H1 (cell line): ENCODE results near the gene CPSF7. TPM values are rescaled to one million over a fixed set of nuclear protein-coding genes. Genes with fewer than 3 reads are reported as not detected.

Source experiments
- CTCF ChIA-PET: fragments of 300-600 bp; sonication (Branson Sonifier 250); formaldehyde crosslinking; loops from one replicate; lab custom pipeline; 2021; ENCODE audit not compliant: partially characterized antibody; lab: Charles Lee
- POLR2A ChIA-PET: fragments of 300-600 bp; sonication (Branson Sonifier 250); formaldehyde crosslinking; loops from one replicate; lab custom pipeline; 2021; ENCODE audit warnings: inconsistent platforms; ENCODE audit not compliant: partially characterized antibody; lab: Charles Lee
- DNase-seq, 2 experiments: peaks; one replicate each; pipeline versions ENCODE4 v3.0.0 to v3.0.0-alpha.2; 2010 to 2022; ENCODE audit warnings: low spot score in 2 of 2, low read depth in 1 of 2, mixed read lengths in 1 of 2
- FAIRE-seq: peaks from 2 replicates; lab custom pipeline; 2011; peaks lifted over from hg19 to GRCh38; lab: Jason Lieb, UNC
- H2AFZ ChIP-seq: 2 replicates; pipeline ENCODE4 v1.8.1; 2012; ENCODE audit warnings: low read length, inconsistent platforms
- H2AK5ac ChIP-seq: 2 replicates; pipeline ENCODE4 v1.6.1; 2013; ENCODE audit warnings: low read depth, low read length
- H2BK120ac ChIP-seq: replicated peaks from 2 replicates; pipeline ENCODE3; 2013; ENCODE audit warnings: low read depth, low read length, inconsistent platforms
- H2BK12ac ChIP-seq: 2 replicates; pipeline ENCODE4 v1.6.1; 2013; ENCODE audit warnings: low read depth, low read length
- H2BK15ac ChIP-seq: 2 replicates; pipeline ENCODE4 v1.6.1; 2013; ENCODE audit warnings: low read length
- H2BK20ac ChIP-seq: 2 replicates; pipeline ENCODE4 v1.6.1; 2013; ENCODE audit warnings: low read length
- H2BK5ac ChIP-seq: 2 replicates; pipeline ENCODE4 v1.6.1; 2013; ENCODE audit warnings: low read depth, low read length
- H3K14ac ChIP-seq: 2 replicates; pipeline ENCODE4 v1.6.1; 2013; ENCODE audit warnings: inconsistent platforms; ENCODE audit not compliant: insufficient read length
- H3K18ac ChIP-seq: 2 replicates; pipeline ENCODE4 v1.6.1; 2013; ENCODE audit warnings: low read length; ENCODE audit errors: extremely low read depth
- H3K23ac ChIP-seq: 2 replicates; pipeline ENCODE4 v1.6.1; 2013; ENCODE audit warnings: inconsistent platforms; ENCODE audit not compliant: insufficient read length
- H3K23me2 ChIP-seq: 2 replicates; pipeline ENCODE4 v1.6.1; 2013; ENCODE audit warnings: low read depth, low read length
- H3K27ac ChIP-seq: 2 replicates; pipeline ENCODE4 v1.6.1; 2011; ENCODE audit warnings: low read depth, low read length, inconsistent platforms
- H3K27me3 ChIP-seq, 4 experiments: replicated peaks in 1 of 4; 1 replicate in 1 of 4; 2 replicates in 3 of 4; pipeline versions ENCODE4 v1.6.1 to v1.8.1; 2011 to 2013; ENCODE audit warnings: low read length in 3 of 4, mild to moderate bottlenecking in 3 of 4, inconsistent platforms in 2 of 4, mixed read lengths in 2 of 4, moderate library complexity in 1 of 4; ENCODE audit not compliant: control insufficient read depth in 3 of 4, insufficient read depth in 3 of 4; ENCODE audit errors: extremely low read depth in 1 of 4
- H3K36me3 ChIP-seq, 4 experiments: 2 replicates each; pipeline versions ENCODE4 v1.6.1 to v1.8.1; 2011 to 2013; ENCODE audit warnings: mild to moderate bottlenecking in 4 of 4, low read length in 3 of 4, moderate library complexity in 2 of 4, control low read depth in 1 of 4, inconsistent platforms in 1 of 4; ENCODE audit not compliant: insufficient read depth in 4 of 4, control insufficient read depth in 2 of 4
- H3K4ac ChIP-seq: replicated peaks from 2 replicates; pipeline ENCODE3; 2013; ENCODE audit warnings: low read length, low read depth, mixed read lengths, inconsistent platforms; ENCODE audit not compliant: insufficient read length
- H3K4me1 ChIP-seq, 4 experiments: replicated peaks in 1 of 4; 1 replicate in 1 of 4; 2 replicates in 3 of 4; pipeline versions ENCODE4 v1.6.1 to v1.8.1; 2011 to 2013; ENCODE audit warnings: low read length in 3 of 4, inconsistent platforms in 2 of 4, mixed read lengths in 1 of 4; ENCODE audit not compliant: insufficient read depth in 4 of 4, control insufficient read depth in 3 of 4
- H3K4me2 ChIP-seq, 2 experiments: 2 replicates each; pipeline versions ENCODE4 v1.6.1 to v1.8.1; 2011 to 2013; ENCODE audit warnings: low read depth in 2 of 2, low read length in 2 of 2, control low read depth in 1 of 2, inconsistent platforms in 1 of 2, mild to moderate bottlenecking in 1 of 2; ENCODE audit not compliant: insufficient read depth in 1 of 2
- H3K4me3 ChIP-seq, 4 experiments: fragments of 200-600, 300-600 bp in 1 of 4; sonication (generic), shearing (Covaris generic), sonication (Bioruptor Twin) in 1 of 4; 2 replicates each; pipeline versions ENCODE4 v1.5.1 to v1.8.1; 2011 to 2016; ENCODE audit warnings: low read length in 4 of 4, low read depth in 3 of 4, control low read depth in 2 of 4, inconsistent platforms in 2 of 4, mild to moderate bottlenecking in 2 of 4, mixed read lengths in 1 of 4, moderate library complexity in 1 of 4; ENCODE audit not compliant: insufficient read depth in 2 of 4; ENCODE audit errors: extremely low read depth in 1 of 4
- H3K56ac ChIP-seq: replicated peaks from 2 replicates; pipeline ENCODE3; 2013; ENCODE audit warnings: low read depth, mild to moderate bottlenecking, mixed read lengths, low read length, inconsistent platforms; ENCODE audit not compliant: insufficient read length
- H3K79me1 ChIP-seq: 2 replicates; pipeline ENCODE4 v1.6.1; 2013; ENCODE audit warnings: low read depth, low read length, control low read depth
- H3K79me2 ChIP-seq, 2 experiments: 2 replicates each; pipeline versions ENCODE4 v1.6.1 to v1.8.1; 2012 to 2013; ENCODE audit warnings: low read length in 2 of 2, mild to moderate bottlenecking in 2 of 2, inconsistent platforms in 1 of 2; ENCODE audit not compliant: insufficient read depth in 2 of 2, control insufficient read depth in 1 of 2
- H3K9ac ChIP-seq, 4 experiments: replicated peaks in 1 of 4; 1 replicate in 1 of 4; 2 replicates in 3 of 4; pipeline versions ENCODE4 v1.6.1 to v1.8.1; 2011 to 2013; ENCODE audit warnings: low read depth in 3 of 4, low read length in 3 of 4, control low read depth in 2 of 4, mild to moderate bottlenecking in 2 of 4, moderate library complexity in 2 of 4, inconsistent platforms in 1 of 4; ENCODE audit errors: extremely low read depth in 1 of 4
- H3K9me3 ChIP-seq, 2 experiments: 2 replicates each; pipeline versions ENCODE4 v1.6.1 to v1.8.1; 2012 to 2013; ENCODE audit warnings: mild to moderate bottlenecking in 2 of 2, moderate library complexity in 2 of 2, control low read depth in 1 of 2, inconsistent platforms in 1 of 2, low read depth in 1 of 2, low read length in 1 of 2, mixed read lengths in 1 of 2; ENCODE audit not compliant: insufficient read depth in 2 of 2
- H4K20me1 ChIP-seq, 2 experiments: replicated peaks in 1 of 2; 2 replicates each; pipeline versions ENCODE3 to v1.8.1; 2011 to 2013; ENCODE audit warnings: inconsistent platforms in 2 of 2, low read length in 2 of 2, mild to moderate bottlenecking in 1 of 2; ENCODE audit not compliant: insufficient read depth in 2 of 2, control insufficient read depth in 1 of 2
- H4K5ac ChIP-seq: 2 replicates; pipeline ENCODE4 v1.6.1; 2013; ENCODE audit warnings: low read length, low read depth, mixed read lengths, inconsistent platforms; ENCODE audit not compliant: insufficient read length
- H4K8ac ChIP-seq: 2 replicates; pipeline ENCODE4 v1.8.0; 2013; ENCODE audit warnings: mild to moderate bottlenecking, moderate library complexity, low read length, inconsistent platforms; ENCODE audit not compliant: insufficient read depth; ENCODE audit errors: extremely low read depth
- H4K91ac ChIP-seq: replicated peaks from 2 replicates; pipeline ENCODE3; 2013; ENCODE audit warnings: low read length, mixed read lengths, inconsistent platforms; ENCODE audit not compliant: insufficient read length
- ATF3 ChIP-seq: IDR thresholded peaks from 2 replicates; pipeline ENCODE4 v1.6.1; 2011; ENCODE audit warnings: low read depth, mild to moderate bottlenecking, low read length; ENCODE audit not compliant: insufficient read depth
- BACH1 ChIP-seq: IDR thresholded peaks from 2 replicates; pipeline ENCODE4 v1.6.1; 2012; ENCODE audit warnings: low read length, improper control_type of control experiment
- CBX8 ChIP-seq: fragments of 300-800, 300-1000 bp; sonication (generic); IDR thresholded peaks from 2 replicates; pipeline ENCODE4 v1.7.1; 2016; ENCODE audit warnings: low read depth, low read length, borderline replicate concordance
- CHD2 ChIP-seq: IDR thresholded peaks from 2 replicates; pipeline ENCODE4 v1.6.1; 2012; ENCODE audit warnings: low read length, improper control_type of control experiment
- EP300 ChIP-seq, 2 experiments: IDR thresholded peaks; 1 replicate in 1 of 2; 2 replicates in 1 of 2; pipeline ENCODE4 v1.6.1; 2011 to 2012; ENCODE audit warnings: low read depth in 2 of 2, low read length in 2 of 2, mild to moderate bottlenecking in 2 of 2, borderline replicate concordance in 1 of 2, inconsistent platforms in 1 of 2, moderate library complexity in 1 of 2
- EZH2 ChIP-seq: fragments of 200-600 bp; sonication (generic); IDR thresholded peaks from 2 replicates; pipeline ENCODE4 v1.7.1; 2012; ENCODE audit warnings: low read depth, mild to moderate bottlenecking, moderate library complexity, low read length, inconsistent platforms; ENCODE audit not compliant: severe bottlenecking
- SP2 ChIP-seq: IDR thresholded peaks from 2 replicates; pipeline ENCODE4 v1.6.1; 2012; ENCODE audit warnings: mild to moderate bottlenecking, low read length, inconsistent platforms
- WGBS, 2 experiments: shearing (Covaris generic) in 1 of 2; methylation state at CpG; one replicate each; pipeline versions ENCODE4 v1.1.6 to v1.1.7; 2013 to 2015; ENCODE audit warnings: low lambda C conversion rate in 2 of 2, mixed read lengths in 2 of 2, inconsistent platforms in 1 of 2, low coverage in 1 of 2, missing lambda C conversion rate in 1 of 2; ENCODE audit not compliant: insufficient replicate concordance in 2 of 2, insufficient coverage in 1 of 2, insufficient read length in 1 of 2; ENCODE audit errors: extremely low coverage in 1 of 2, missing lambda C conversion rate in 1 of 2; 5-methylcytosine and 5-hydroxymethylcytosine counted together
- polyA plus RNA-seq, 7 experiments: library from polyadenylated mRNA; depleted of rRNA in 3 of 7; stranded (reverse) in 5 of 7; unstranded in 2 of 7; fragments of >200 nt in 5 of 7; fragments of 200-250 nt in 2 of 7; gene quantifications; 1 replicate in 5 of 7; 2 replicates in 1 of 7; 4 replicates in 1 of 7; pipeline versions ENCODE4 v1.2.1 to v1.2.3, GENCODE V29; 2011 to 2013; ENCODE audit warnings: missing spikeins in 2 of 7, mixed read lengths in 2 of 7
- total RNA-seq: library from RNA; stranded (reverse); fragmentation: NEBNext Ultra II Directional; extraction: Animal tissue kit (Norgen Biotek cat#: 25700); gene quantifications from 2 replicates; pipeline ENCODE4 v1.2.1, GENCODE V29; 2021

CPSF7 gene
- total and polyA plus RNA-seq, 2 of the 8 experiments (the other 6 are each of a cell fraction or from before 2014, with no cell fraction given) = 95.9 to 122 TPM

DNA sequence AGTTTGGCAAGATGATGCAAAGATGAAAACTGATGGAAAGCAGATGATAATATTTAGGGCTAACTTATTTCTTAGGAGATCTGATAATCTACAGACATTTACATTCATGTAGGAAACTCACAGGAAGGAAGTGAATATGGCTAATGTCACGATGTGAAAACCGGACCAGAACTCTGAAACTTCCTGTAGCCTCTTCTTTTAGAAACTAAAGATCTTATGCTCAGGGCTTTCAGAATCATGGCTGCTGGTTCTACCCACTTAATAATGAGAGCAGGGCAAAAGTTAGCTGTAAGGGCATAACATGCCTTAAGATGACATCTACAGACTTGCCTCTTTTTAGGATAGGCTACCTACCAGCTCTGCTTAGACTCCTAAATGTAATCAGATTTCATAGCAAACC lies 15.2 kb downstream of the CPSF7 start:
- no peak overlapping the region for H3K4ac ChIP-seq
- ChIA-PET POLR2A (interaction anchor here (2.1 to 11.2 kb wide), 2 partner anchors 13 kb away, joined by 12 to 94 read pairs; partner anchors contain the start of genes CPSF7 and SDHAF2), CTCF (interaction anchor here (0.6 to 0.9 kb wide), 2 partner anchors 21 to 109 kb away, joined by 3 read pairs; no protein-coding TSS in a partner anchor)
- H2BK15ac ChIP-seq = no peak overlapping the region
- H3K36me3 ChIP-seq = peaks cover 54 to 98% (median 86%) of the 10 kb centered on the region in 4 experiments
- H3K14ac ChIP-seq = no peak overlapping the region
- no peak for FAIRE-seq
- no peak overlapping the region for H3K9ac ChIP-seq
- peaks cover 2 to 16% of the 10 kb centered on the region in 2 experiments for H4K20me1 ChIP-seq
- peaks cover 0 to 16% of the 10 kb centered on the region in 2 experiments; a peak in 2 of 4 replicates for H3K79me2 ChIP-seq
- no peak for DNase-seq
- no peak overlapping the region for H4K8ac ChIP-seq
- 97% methylated on average over 2 of the region's 2 CpGs; no CpG with 5 or more reads in 1 of the 2 experiments for WGBS, 2 experiments
- TF ChIP-seq EP300 (IDR thresholded peaks at IDR 0.05; ENCODE audit: borderline replicate concordance in 1 of 2, low read depth in 2 of 2, low read length in 2 of 2) = no peak
- TF ChIP-seq SP2 = no peak
- TF ChIP-seq CHD2 = no peak
- TF ChIP-seq ATF3 = no peak
- no peak for TF ChIP-seq BACH1
- TF ChIP-seq CBX8 = no peak
- TF ChIP-seq EZH2 = no peak
- H3K18ac ChIP-seq = no peak overlapping the region
- H3K23ac ChIP-seq = no peak overlapping the region
- H4K5ac ChIP-seq = no peak overlapping the region
- no peak overlapping the region for H3K4me3 ChIP-seq
- H2BK20ac ChIP-seq = no peak overlapping the region
- H2BK12ac ChIP-seq = no peak overlapping the region
- no peak overlapping the region for H2AFZ ChIP-seq
- no peak overlapping the region for H2AK5ac ChIP-seq
- H3K56ac ChIP-seq = no peak overlapping the region
- H3K27me3 ChIP-seq = no peaks in the 10 kb centered on the region
- H2BK5ac ChIP-seq = no peak overlapping the region
- H3K4me1 ChIP-seq = no peaks in the 10 kb centered on the region
- H2BK120ac ChIP-seq = no peak overlapping the region
- no peak overlapping the region for H3K4me2 ChIP-seq
- H3K79me1 ChIP-seq = peaks cover 7% of the 10 kb centered on the region
- no peak overlapping the region for H4K91ac ChIP-seq
- no peaks in the 10 kb centered on the region for H3K9me3 ChIP-seq
- no peak overlapping the region for H3K27ac ChIP-seq
- no peaks in the 10 kb centered on the region for H3K23me2 ChIP-seq
